ENCODE results near the gene OR56A4.

Gene OR56A4, protein sequence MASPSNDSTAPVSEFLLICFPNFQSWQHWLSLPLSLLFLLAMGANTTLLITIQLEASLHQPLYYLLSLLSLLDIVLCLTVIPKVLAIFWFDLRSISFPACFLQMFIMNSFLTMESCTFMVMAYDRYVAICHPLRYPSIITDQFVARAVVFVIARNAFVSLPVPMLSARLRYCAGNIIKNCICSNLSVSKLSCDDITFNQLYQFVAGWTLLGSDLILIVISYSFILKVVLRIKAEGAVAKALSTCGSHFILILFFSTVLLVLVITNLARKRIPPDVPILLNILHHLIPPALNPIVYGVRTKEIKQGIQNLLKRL

DNA sequence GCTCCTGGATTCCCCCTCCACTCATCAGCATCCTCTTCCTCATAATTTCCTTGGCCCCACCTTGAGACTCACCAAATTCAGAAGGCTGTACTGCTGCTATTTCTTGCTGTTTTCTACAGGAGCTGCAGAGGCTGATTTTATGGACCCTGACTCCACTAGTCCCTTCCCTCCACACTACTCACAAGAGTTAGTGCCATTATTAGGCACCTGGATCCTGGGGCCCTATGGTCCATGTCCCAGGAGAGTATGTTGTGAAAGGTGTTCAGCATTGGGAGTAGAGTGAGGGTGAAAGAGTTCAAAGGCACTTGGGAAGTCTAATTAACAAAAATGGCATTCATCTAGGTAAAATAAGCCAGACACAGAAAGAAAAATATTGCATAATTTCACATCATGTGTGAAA, at the start of gene OR56A4:
Gene OR56A4, minus strand, starts transcription at position 101 of the 400 bp plus-strand sequence. CDS start 3,954 bp downstream, outside the sequence.
- no peaks in the 10 kb centered on the region for H3K36me3 Mint-ChIP-seq (ENCODE audit: low read depth)
- no peaks in the 10 kb centered on the region for H3K9me3 Mint-ChIP-seq
- H3K27me3 Mint-ChIP-seq (ENCODE audit: low read depth) = peaks cover 4% of the 10 kb centered on the region
- H3K4me3 Mint-ChIP-seq = no peak within 1 kb of the TSS
- no peak within 1 kb of the TSS for H3K27ac Mint-ChIP-seq
- TF ChIP-seq, protein P1, sequence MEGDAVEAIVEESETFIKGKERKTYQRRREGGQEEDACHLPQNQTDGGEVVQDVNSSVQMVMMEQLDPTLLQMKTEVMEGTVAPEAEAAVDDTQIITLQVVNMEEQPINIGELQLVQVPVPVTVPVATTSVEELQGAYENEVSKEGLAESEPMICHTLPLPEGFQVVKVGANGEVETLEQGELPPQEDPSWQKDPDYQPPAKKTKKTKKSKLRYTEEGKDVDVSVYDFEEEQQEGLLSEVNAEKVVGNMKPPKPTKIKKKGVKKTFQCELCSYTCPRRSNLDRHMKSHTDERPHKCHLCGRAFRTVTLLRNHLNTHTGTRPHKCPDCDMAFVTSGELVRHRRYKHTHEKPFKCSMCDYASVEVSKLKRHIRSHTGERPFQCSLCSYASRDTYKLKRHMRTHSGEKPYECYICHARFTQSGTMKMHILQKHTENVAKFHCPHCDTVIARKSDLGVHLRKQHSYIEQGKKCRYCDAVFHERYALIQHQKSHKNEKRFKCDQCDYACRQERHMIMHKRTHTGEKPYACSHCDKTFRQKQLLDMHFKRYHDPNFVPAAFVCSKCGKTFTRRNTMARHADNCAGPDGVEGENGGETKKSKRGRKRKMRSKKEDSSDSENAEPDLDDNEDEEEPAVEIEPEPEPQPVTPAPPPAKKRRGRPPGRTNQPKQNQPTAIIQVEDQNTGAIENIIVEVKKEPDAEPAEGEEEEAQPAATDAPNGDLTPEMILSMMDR (IDR thresholded peaks at IDR 0.05; ENCODE audit: unreplicated experiment in 3 of 3) = no peak
- no peaks in the 10 kb centered on the region for H3K4me1 Mint-ChIP-seq

- H3K27me3 Mint-ChIP-seq (ENCODE audit: low read depth) = peaks cover 3% of the 10 kb centered on the region
Measured at GRCh38 chr11:6055569-6055968, 48.8 kb upstream of the OR56A4 start.

DNA sequence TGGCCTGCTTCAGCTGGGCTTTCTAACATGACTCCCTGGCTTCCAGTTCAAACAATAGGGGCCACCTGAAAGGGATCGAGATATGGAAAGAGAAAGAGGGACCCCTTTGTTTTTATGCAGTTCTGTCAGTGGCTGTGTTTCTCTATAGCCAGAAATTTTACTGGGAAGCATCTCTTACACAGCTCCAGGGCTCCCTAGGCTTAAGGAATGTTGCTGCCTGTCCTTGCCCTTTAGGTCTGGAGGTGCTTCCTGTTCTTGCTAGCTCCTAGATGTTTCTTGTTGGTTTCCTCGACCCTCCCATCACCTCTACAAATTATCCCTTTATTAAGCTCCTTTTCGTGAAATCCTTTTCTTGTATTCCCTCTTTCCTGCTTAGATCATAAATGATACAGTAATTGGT, 45.6 kb upstream of the OR56A4 start:
- no peaks in the 10 kb centered on the region for H3K4me1 Mint-ChIP-seq
- peaks cover 3% of the 10 kb centered on the region for H3K27me3 Mint-ChIP-seq (ENCODE audit: low read depth)
- TF ChIP-seq, protein P1 (IDR thresholded peaks at IDR 0.05; ENCODE audit: unreplicated experiment in 3 of 3) = no peak
- no peak overlapping the region for H3K4me3 Mint-ChIP-seq
- no peaks in the 10 kb centered on the region for H3K36me3 Mint-ChIP-seq (ENCODE audit: low read depth)
- H3K27ac Mint-ChIP-seq = no peak overlapping the region
- no peaks in the 10 kb centered on the region for H3K9me3 Mint-ChIP-seq

More at GRCh38 chr11:6055569-6055968, 48.8 kb upstream of the OR56A4 start:
- no peaks in the 10 kb centered on the region for H3K9me3 Mint-ChIP-seq
- H3K4me1 Mint-ChIP-seq = no peaks in the 10 kb centered on the region
- no peak overlapping the region for H3K27ac Mint-ChIP-seq
- no peak overlapping the region for H3K4me3 Mint-ChIP-seq
- TF ChIP-seq, protein P1 (IDR thresholded peaks at IDR 0.05; ENCODE audit: unreplicated experiment in 3 of 3) = no peak
- no peaks in the 10 kb centered on the region for H3K36me3 Mint-ChIP-seq (ENCODE audit: low read depth)

DNA sequence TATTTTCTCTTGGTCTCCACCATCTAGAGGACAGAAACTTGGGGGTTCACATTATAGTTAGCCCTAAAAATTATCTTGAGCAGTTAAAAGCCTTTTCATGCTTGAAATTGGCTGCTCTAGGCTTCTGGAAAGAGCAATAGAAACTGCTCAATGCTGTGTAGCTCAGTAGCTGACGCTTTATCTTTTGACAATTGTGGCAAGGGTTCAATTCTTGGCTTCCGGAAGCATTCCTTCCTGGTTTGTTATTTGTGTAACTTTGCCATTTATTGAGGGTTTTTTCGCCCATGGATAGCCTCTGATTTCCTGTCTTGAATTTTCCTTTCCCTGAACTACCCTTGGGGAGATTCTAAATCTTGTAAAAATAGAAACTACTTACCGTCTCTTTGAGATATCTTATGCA, 34.1 kb upstream of the OR56A4 start:
- Mint-ChIP-seq H3K36me3 (ENCODE audit: low read depth) (no peaks in the 10 kb centered on the region), H3K4me3 (no peak overlapping the region), H3K27ac (no peak overlapping the region), H3K27me3 (ENCODE audit: low read depth) (no peaks in the 10 kb centered on the region), H3K4me1 (no peaks in the 10 kb centered on the region), H3K9me3 (no peaks in the 10 kb centered on the region)
- TF ChIP-seq, protein P1 (IDR thresholded peaks at IDR 0.05; ENCODE audit: unreplicated experiment in 3 of 3) = no peak

DNA sequence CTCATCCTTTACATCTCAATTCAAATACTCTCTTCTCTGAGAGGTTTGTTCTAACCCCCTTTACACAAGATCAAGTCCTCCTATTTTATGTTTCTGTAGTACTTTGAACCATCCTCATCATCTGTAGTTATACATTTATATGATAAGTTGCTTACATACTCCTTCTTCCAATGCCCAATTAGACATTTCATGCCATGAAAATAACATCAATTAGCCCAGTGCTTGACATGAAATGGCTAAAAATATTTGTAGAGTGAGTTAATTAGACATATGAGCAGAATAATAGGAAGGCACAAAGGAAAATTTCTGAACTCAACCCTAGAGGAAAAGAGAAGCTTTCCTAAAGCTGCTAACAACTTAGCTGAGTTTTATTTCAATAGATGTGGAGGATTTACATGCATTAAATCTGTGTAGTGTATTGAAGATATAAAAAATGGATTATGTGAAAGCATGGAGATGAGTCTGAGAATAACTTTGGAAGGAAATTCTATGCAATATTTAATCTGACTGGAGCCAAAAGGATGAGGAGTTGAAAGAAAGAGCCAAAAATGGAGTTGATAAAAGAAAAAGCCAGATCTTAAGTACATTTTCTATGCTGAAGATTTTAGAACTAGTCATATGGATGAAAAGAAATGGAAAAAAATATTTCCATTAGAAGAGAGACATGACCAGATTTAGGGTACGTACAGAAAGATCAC, 24.1 kb upstream of the OR56A4 start, which contains the start of gene OR56A1:
Gene OR56A1, minus strand, starts transcription at position 51 of the 698 bp plus-strand sequence. CDS start 3,066 bp downstream, outside the sequence.
- Mint-ChIP-seq H3K27me3 (ENCODE audit: low read depth) (peaks cover 4% of the 10 kb centered on the region), H3K36me3 (ENCODE audit: low read depth) (no peaks in the 10 kb centered on the region), H3K9me3 (no peaks in the 10 kb centered on the region), H3K4me1 (no peaks in the 10 kb centered on the region), H3K4me3 (no peak within 1 kb of the TSS), H3K27ac (no peak within 1 kb of the TSS)
- TF ChIP-seq, protein P1 (IDR thresholded peaks at IDR 0.05; ENCODE audit: unreplicated experiment in 3 of 3) = no peak

All from nephron (organoid).